PC-9 (cell line): ENCODE results near the gene CALN1. TPM values are rescaled to one million over a fixed set of nuclear protein-coding genes. Genes with fewer than 3 reads are reported as not detected.

Experiments
- BruUV-seq: library from RNA; stranded (reverse); fragments of 400-500 nt; replicated peaks from 2 replicates; lab custom pipeline; 2021; lab: Mats Ljungman, UMichigan
- CTCF ChIA-PET: fragments of 300-600 bp; sonication (Branson Sonifier 250); formaldehyde crosslinking; loops from one replicate; lab custom pipeline; 2022; ENCODE audit warnings: antibody characterized with exemption; lab: Charles Lee
- POLR2A ChIA-PET: fragments of 300-600 bp; sonication (Branson Sonifier 250); formaldehyde crosslinking; loops from one replicate; lab custom pipeline; 2022; ENCODE audit warnings: antibody characterized with exemption; ENCODE audit not compliant: unreplicated experiment; lab: Charles Lee
- DNase-seq, 2 experiments: peaks; one replicate each; pipeline versions ENCODE4 v3.0.0 to v3.0.0-alpha.2; 2015 to 2022; ENCODE audit warnings: mixed read lengths in 1 of 2
- H2AFZ ChIP-seq: fragments of 200-600 bp; sonication (generic); 2 replicates; pipeline ENCODE4 v1.8.1; 2017; ENCODE audit warnings: antibody characterized with exemption
- H3F3A ChIP-seq: fragments of 200-600 bp; sonication (generic); 2 replicates; pipeline ENCODE4 v1.8.1; 2017; ENCODE audit warnings: antibody characterized with exemption, mild to moderate bottlenecking, low read depth; ENCODE audit not compliant: insufficient read depth
- H3K27ac ChIP-seq: fragments of 200-600 bp; sonication (generic); 2 replicates; pipeline ENCODE4 v1.6.1; 2016; ENCODE audit warnings: mixed run types
- H3K27me3 ChIP-seq: fragments of 200-600 bp; sonication (generic); 2 replicates; pipeline ENCODE4 v1.6.1; 2016; ENCODE audit warnings: low read depth, mixed run types; ENCODE audit not compliant: insufficient read depth
- H3K36me3 ChIP-seq: fragments of 200-600 bp; sonication (generic); 2 replicates; pipeline ENCODE4 v1.6.1; 2016; ENCODE audit warnings: low read depth, mixed run types
- H3K4me1 ChIP-seq: fragments of 200-600 bp; sonication (generic); replicated peaks from 2 replicates; pipeline ENCODE4 v1.6.1; 2016; ENCODE audit warnings: mixed run types; ENCODE audit not compliant: insufficient read depth
- H3K4me2 ChIP-seq: fragments of 200-600 bp; sonication (generic); 2 replicates; pipeline ENCODE4 v1.6.1; 2017; ENCODE audit warnings: mixed run types
- H3K4me3 ChIP-seq: fragments of 200-600 bp; sonication (generic); 2 replicates; pipeline ENCODE4 v1.6.1; 2016; ENCODE audit warnings: mixed run types
- H3K79me2 ChIP-seq: fragments of 200-600 bp; sonication (generic); 2 replicates; pipeline ENCODE4 v1.6.1; 2017; ENCODE audit warnings: low read depth, mixed run types
- H3K9me2 ChIP-seq: fragments of 200-600 bp; sonication (generic); 2 replicates; pipeline ENCODE4 v1.8.1; 2017; ENCODE audit warnings: mild to moderate bottlenecking; ENCODE audit not compliant: insufficient read depth
- H3K9me3 ChIP-seq: fragments of 200-600 bp; sonication (generic); 2 replicates; pipeline ENCODE4 v1.8.1; 2016; ENCODE audit warnings: low read depth; ENCODE audit not compliant: insufficient read depth
- H4K20me1 ChIP-seq: fragments of 200-600 bp; sonication (generic); 2 replicates; pipeline ENCODE4 v1.8.1; 2017; ENCODE audit not compliant: insufficient read depth
- EZH2 ChIP-seq: fragments of 200-600 bp; sonication (generic); IDR thresholded peaks from 2 replicates; pipeline ENCODE4 v1.8.0; 2017; ENCODE audit warnings: antibody characterized with exemption, low read depth
- intact Hi-C: fragments of 100-400 bp; cut with micrococcal nuclease; formaldehyde crosslinking; loops from one replicate; pipeline ENCODE4 v1.10.0; 2022; ENCODE audit not compliant: unreplicated experiment
- total RNA-seq: library from RNA; stranded (reverse); gene quantifications from 2 replicates; pipeline ENCODE4 v1.2.3, GENCODE V29; 2021
- TF ChIP-seq, protein P1 (sequence below): fragments of 200-600 bp; sonication (generic); conservative IDR thresholded peaks from 2 replicates; pipeline ENCODE4 v1.6.1; 2017; ENCODE audit warnings: mixed run types, antibody characterized with exemption, mild to moderate bottlenecking, moderate library complexity

Gene CALN1
- total RNA-seq, 1 experiment from 2014 or later = not detected

DNA sequence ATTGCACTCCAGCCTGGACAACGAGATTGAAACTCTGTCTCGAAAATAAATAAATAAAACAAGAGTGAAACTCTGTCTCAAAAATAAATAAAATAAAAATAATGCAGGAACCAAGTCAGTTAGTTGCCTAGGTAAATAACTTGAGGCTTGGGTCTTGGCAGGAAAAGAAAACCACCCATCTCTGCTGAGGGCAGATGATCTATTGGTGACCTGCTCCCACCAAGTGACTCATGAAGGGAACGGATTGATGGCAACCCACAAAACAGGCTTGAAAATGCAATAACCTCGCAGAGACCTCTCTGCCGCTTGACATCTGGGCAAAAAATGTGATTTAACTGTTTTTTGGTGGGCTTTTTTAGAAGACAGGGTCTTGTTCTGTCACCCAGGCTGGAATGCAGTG lies 86.6 kb downstream of the CALN1 start:
- H4K20me1 ChIP-seq = no peaks in the 10 kb centered on the region
- peaks cover 6% of the 10 kb centered on the region; the same call in 1 of the 2 replicates for H3K4me1 ChIP-seq
- ChIA-PET CTCF (no interaction called here), POLR2A (no interaction called here)
- H3K4me3 ChIP-seq = no peak overlapping the region
- H2AFZ ChIP-seq = no peak overlapping the region
- H3K27ac ChIP-seq = no peak overlapping the region
- DNase-seq = no peak
- H3K4me2 ChIP-seq = no peak overlapping the region
- no peaks in the 10 kb centered on the region for H3K9me2 ChIP-seq
- peaks cover 20% of the 10 kb centered on the region for H3K27me3 ChIP-seq
- no peaks in the 10 kb centered on the region; the same call in 1 of the 2 replicates for H3K9me3 ChIP-seq
- H3K36me3 ChIP-seq = no peaks in the 10 kb centered on the region
- intact Hi-C loops = no loop called here
- no peaks in the 10 kb centered on the region; the same call in 1 of the 2 replicates for H3F3A ChIP-seq
- no peak for TF ChIP-seq EZH2
- TF ChIP-seq, protein P1, sequence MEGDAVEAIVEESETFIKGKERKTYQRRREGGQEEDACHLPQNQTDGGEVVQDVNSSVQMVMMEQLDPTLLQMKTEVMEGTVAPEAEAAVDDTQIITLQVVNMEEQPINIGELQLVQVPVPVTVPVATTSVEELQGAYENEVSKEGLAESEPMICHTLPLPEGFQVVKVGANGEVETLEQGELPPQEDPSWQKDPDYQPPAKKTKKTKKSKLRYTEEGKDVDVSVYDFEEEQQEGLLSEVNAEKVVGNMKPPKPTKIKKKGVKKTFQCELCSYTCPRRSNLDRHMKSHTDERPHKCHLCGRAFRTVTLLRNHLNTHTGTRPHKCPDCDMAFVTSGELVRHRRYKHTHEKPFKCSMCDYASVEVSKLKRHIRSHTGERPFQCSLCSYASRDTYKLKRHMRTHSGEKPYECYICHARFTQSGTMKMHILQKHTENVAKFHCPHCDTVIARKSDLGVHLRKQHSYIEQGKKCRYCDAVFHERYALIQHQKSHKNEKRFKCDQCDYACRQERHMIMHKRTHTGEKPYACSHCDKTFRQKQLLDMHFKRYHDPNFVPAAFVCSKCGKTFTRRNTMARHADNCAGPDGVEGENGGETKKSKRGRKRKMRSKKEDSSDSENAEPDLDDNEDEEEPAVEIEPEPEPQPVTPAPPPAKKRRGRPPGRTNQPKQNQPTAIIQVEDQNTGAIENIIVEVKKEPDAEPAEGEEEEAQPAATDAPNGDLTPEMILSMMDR = no peak
- no peaks in the 10 kb centered on the region for H3K79me2 ChIP-seq
- BruUV-seq = no TSS peak

DNA sequence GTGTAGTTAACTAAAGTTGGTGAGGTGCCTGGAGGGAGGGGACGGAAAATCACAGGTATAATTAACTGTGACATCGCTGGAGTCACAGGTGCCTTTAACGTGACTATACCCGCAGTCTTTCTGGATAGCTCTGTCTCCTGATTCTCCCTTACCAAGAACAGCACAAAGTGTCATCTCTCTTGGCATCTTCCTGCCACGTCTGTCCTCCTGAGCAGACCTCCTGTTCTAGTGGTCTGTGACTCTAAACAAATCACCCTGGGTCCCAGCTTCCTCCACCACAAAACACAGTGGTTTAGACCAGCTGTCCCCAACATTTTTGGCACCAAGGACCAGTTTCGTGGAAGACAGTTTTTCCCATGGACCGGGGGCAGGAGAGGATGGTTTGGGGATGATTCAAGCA lies 90.5 kb downstream of the CALN1 start:
- Histone ChIP-seq H2AFZ (no peak overlapping the region), H3F3A (no peaks in the 10 kb centered on the region; the same call in 1 of the 2 replicates), H3K4me1 (peaks cover 2% of the 10 kb centered on the region; the same call in 1 of the 2 replicates), H3K4me2 (no peak overlapping the region), H3K27me3 (peaks cover 30% of the 10 kb centered on the region), H3K9me3 (no peaks in the 10 kb centered on the region), H3K36me3 (no peaks in the 10 kb centered on the region), H3K79me2 (no peaks in the 10 kb centered on the region), H3K27ac (no peak overlapping the region), H3K9me2 (no peaks in the 10 kb centered on the region), H4K20me1 (no peaks in the 10 kb centered on the region), H3K4me3 (no peak overlapping the region)
- no TSS peak for BruUV-seq
- ChIA-PET CTCF (no interaction called here), POLR2A (interaction anchor here (0.5 kb wide), 1 partner anchor 1061 kb away, joined by 3 read pairs; no protein-coding TSS in a partner anchor)
- intact Hi-C loops = no loop called here
- TF ChIP-seq, protein P1 = no peak
- TF ChIP-seq EZH2 = no peak
- DNase-seq = no peak

DNA sequence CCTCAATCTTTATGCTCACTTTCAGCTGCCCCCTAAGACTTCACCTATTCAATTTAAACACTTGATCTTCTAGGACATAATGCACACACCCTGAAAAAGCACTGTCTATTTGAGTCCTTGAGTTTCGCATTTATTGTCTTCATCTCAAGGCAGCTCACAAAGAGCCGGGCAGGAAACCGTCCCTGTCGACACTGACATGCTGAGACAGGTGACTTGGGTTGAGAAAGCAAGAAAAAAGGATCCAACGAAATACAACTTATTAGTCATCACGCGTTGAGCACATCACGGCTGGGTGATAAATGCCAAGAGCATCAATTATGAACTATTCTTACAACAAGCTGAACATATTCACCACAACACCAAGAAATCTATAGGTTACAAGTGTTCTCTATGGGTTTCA lies 91.1 kb downstream of the CALN1 start:
- Histone ChIP-seq H3K9me2 (no peaks in the 10 kb centered on the region), H3K9me3 (no peaks in the 10 kb centered on the region), H3K27me3 (peaks cover 30% of the 10 kb centered on the region), H3K36me3 (no peaks in the 10 kb centered on the region), H3K4me3 (no peak overlapping the region), H3K79me2 (no peaks in the 10 kb centered on the region), H4K20me1 (no peaks in the 10 kb centered on the region), H3K4me2 (no peak overlapping the region), H2AFZ (no peak overlapping the region), H3F3A (no peaks in the 10 kb centered on the region; the same call in 1 of the 2 replicates), H3K4me1 (no peaks in the 10 kb centered on the region; the same call in 1 of the 2 replicates), H3K27ac (no peak overlapping the region)
- DNase-seq = no peak
- BruUV-seq = no TSS peak
- CTCF ChIA-PET = no interaction called here
- POLR2A ChIA-PET = no interaction called here
- TF ChIP-seq EZH2 = no peak
- TF ChIP-seq, protein P1 = no peak
- intact Hi-C loops = no loop called here
